ENCODE results near the gene ST8SIA4. TPM values are rescaled to one million over a fixed set of nuclear protein-coding genes. Genes with fewer than 3 reads are reported as not detected.
A peak's percentile ranks its signal among the peaks of the same experiment; 100 is the strongest.

ST8SIA4 gene
- total and polyA plus RNA-seq, 10 of the 15 experiments (the other 5 are each of a cell fraction or from before 2014, with no cell fraction given) = 4.4 to 30.9 (median 19.5) TPM

- TF ChIP-seq CREB1 (IDR thresholded peaks at IDR 0.05; ENCODE audit: low read depth) = no peak
These were observed 130.5 kb downstream of the ST8SIA4 start (continued) for GRCh38 chr5:100772548-100772947.

GRCh38 chr5:100772006-100772405 is 131.1 kb downstream of the ST8SIA4 start:
- intact Hi-C loops (cut with micrococcal nuclease; ENCODE audit: unreplicated experiment) = loop anchor here (5.0 kb wide), 2 partner anchors 295 to 620 kb away; no protein-coding TSS in a partner anchor
- POLR2A ChIA-PET = interaction anchor here (0.7 to 1.3 kb wide), 5 partner anchors 42 to 131 kb away, joined by 3 to 5 read pairs (median 3); partner anchors contain the start of gene ST8SIA4
- 63% methylated on average over 3 of the region's 3 CpGs for WGBS (ENCODE audit: insufficient coverage, insufficient replicate concordance, low lambda C conversion rate, missing lambda C conversion rate)

More at GRCh38 chr5:100772006-100772405, 131.1 kb downstream of the ST8SIA4 start:
- in situ Hi-C loops (cut with MboI) = no loop called here
- ChIA-PET RAD21 (ENCODE audit: unreplicated experiment) (interaction anchor here (0.7 to 11.2 kb wide), 12 partner anchors 12 to 273 kb away, joined by 3 to 345 read pairs (median 4); partner anchors contain the start of gene ST8SIA4), CTCF (interaction anchor here (0.5 to 11.2 kb wide), 12 partner anchors 9 to 618 kb away, joined by 3 to 232 read pairs (median 4); partner anchors contain the start of gene ST8SIA4), SMC1A (ENCODE audit: uncharacterized antibody, unreplicated experiment) (interaction anchor here (0.7 to 11.2 kb wide), 30 partner anchors 8 to 350 kb away, joined by 3 to 389 read pairs (median 4); partner anchors contain the start of gene ST8SIA4)
- Histone ChIP-seq H2AFZ (ENCODE audit: control insufficient read depth, low read depth, low read length) (no peak overlapping the region; the same call in 1 of the 2 replicates), H3K9ac (ENCODE audit: control insufficient read depth, insufficient read depth, low read length) (no peak overlapping the region), H3K4me3 (no peak overlapping the region), H3K27ac (ENCODE audit: control insufficient read depth, insufficient read depth) (no peak overlapping the region), H3K4me2 (ENCODE audit: control insufficient read depth, insufficient read depth) (no peak overlapping the region), H3K9me3 (replicated peaks; ENCODE audit: control insufficient read depth, insufficient read depth, low read length) (no peaks in the 10 kb centered on the region; the same call in 2 of the 3 replicates), H3K79me2 (ENCODE audit: control insufficient read depth, insufficient read depth, low read length) (no peaks in the 10 kb centered on the region), H3K36me3 (ENCODE audit: control insufficient read depth in 2 of 2, insufficient read depth in 2 of 2, low read length in 1 of 2) (no peaks in the 10 kb centered on the region), H3K4me1 (ENCODE audit: control insufficient read depth, insufficient read depth, low read length) (peaks cover 6% of the 10 kb centered on the region), H4K20me1 (ENCODE audit: control insufficient read depth, insufficient read depth) (no peaks in the 10 kb centered on the region), H3K27me3 (replicated peaks in 1 of 2; ENCODE audit: control insufficient read depth in 2 of 2, insufficient read depth in 2 of 2, low read length in 1 of 2) (no peaks in the 10 kb centered on the region)
- DNase-seq (ENCODE audit: low read depth, low spot score) (no peak), ATAC-seq (peak; percentile 31; the same call in 2 of the 3 replicates), FAIRE-seq (no peak)
- TF ChIP-seq ZNF622 (IDR thresholded peaks at IDR 0.05) (no peak), PKNOX1 (IDR thresholded peaks at IDR 0.05) (0 out of 2 replicates have a peak, but pooled peaks have one; percentile 24)
- BruUV-seq (replicated peaks) = no TSS peak

All from GM12878 (cell line).